Prostate gland (tissue), 2 donors: ENCODE results near the gene CREBRF. TPM values are rescaled to one million over a fixed set of nuclear protein-coding genes. Genes with fewer than 3 reads are reported as not detected.
"Not testable (repeated sequence)": the region's sequence is repeated elsewhere in the genome, so short reads cannot be mapped to it uniquely, and the experiment has no call there.

Source experiments
- DNase-seq: peaks from one replicate; pipeline ENCODE4 v3.0.0-alpha.2; 2019; ENCODE audit warnings: low spot score
- H3K27ac ChIP-seq, 2 donors: fragments of 200-600 bp; sonication (generic); 2 replicates each; pipeline ENCODE4 v1.5.1; 2017 to 2019
- H3K27me3 ChIP-seq: fragments of 200-600 bp; sonication (generic); replicated peaks from 2 replicates; pipeline ENCODE4 v1.5.1; 2019; ENCODE audit not compliant: insufficient read depth
- H3K36me3 ChIP-seq, 2 donors: fragments of 200-600 bp; sonication (generic); 1 replicate in 1 of 2; 2 replicates in 1 of 2; pipeline versions ENCODE4 v1.5.1 to v1.8.1; 2017 to 2019
- H3K4me1 ChIP-seq: fragments of 200-600 bp; sonication (generic); replicated peaks from 2 replicates; pipeline ENCODE4 v1.5.1; 2019
- H3K4me3 ChIP-seq, 2 donors: fragments of 200-600 bp; sonication (generic); 2 replicates each; pipeline ENCODE4 v1.5.1; 2017 to 2019
- H3K9me3 ChIP-seq: fragments of 200-600 bp; sonication (generic); 2 replicates; pipeline ENCODE4 v1.5.1; 2017
- POLR2A ChIP-seq: fragments of 450-650 bp; IDR thresholded peaks from one replicate; pipeline ENCODE4 v1.6.1; 2016; ENCODE audit warnings: antibody characterized with exemption, mild to moderate bottlenecking
- POLR2AphosphoS5 ChIP-seq: sonication (generic); formaldehyde crosslinking; IDR thresholded peaks from one replicate; pipeline ENCODE4 v1.6.1; 2017; ENCODE audit warnings: antibody characterized with exemption
- WGBS: methylation state at CpG from one replicate; pipeline ENCODE4 v1.1.5; 2018; 5-methylcytosine and 5-hydroxymethylcytosine counted together
- intact Hi-C: fragments of 100-400 bp; cut with DNase I; formaldehyde crosslinking; loops from one replicate; pipeline ENCODE4 v1.14.2; 2022
- total RNA-seq, 2 donors: library from RNA; depleted of rRNA; stranded (reverse); fragments of >200 nt; gene quantifications; one replicate each; pipeline ENCODE4 v1.1.0, GENCODE V29; 2016
- TF ChIP-seq, protein P1 (sequence below), 4 experiments: fragments of 200-600 bp in 2 of 4; fragments of 450-650 bp in 2 of 4; sonication (generic) in 2 of 4; IDR thresholded peaks; 1 replicate in 3 of 4; 2 replicates in 1 of 4; pipeline ENCODE4 v1.5.1; 2016 to 2019; ENCODE audit warnings: antibody characterized with exemption in 4 of 4, mild to moderate bottlenecking in 2 of 4, moderate library complexity in 2 of 4

Gene CREBRF
- total RNA-seq, 2 donors from 2014 or later = 21.5 to 52.3 TPM

DNA sequence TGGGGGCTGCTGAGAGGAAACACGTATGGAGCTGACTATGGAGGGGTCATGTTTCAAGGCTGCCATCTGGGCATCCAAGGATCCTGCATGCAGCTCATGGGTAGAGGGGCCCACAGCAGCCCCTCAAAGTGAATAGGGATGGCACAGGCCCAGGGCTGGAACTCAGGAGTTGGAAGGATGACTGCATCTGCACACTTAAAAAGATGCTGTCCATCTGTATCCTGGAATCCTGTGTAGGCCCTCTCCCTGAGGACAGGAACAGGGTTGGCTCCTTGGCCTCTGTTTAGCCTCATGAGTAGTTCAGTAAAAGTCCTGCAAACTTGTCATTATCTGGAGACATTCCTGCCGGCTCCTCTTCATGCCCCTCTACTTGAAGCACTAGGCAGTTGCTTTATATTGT lies 92.2 kb downstream of the CREBRF start:
- Histone ChIP-seq H3K9me3 (no peaks in the 10 kb centered on the region), H3K4me1 (no peaks in the 10 kb centered on the region), H3K27me3 (no peaks in the 10 kb centered on the region), H3K36me3 (no peaks in the 10 kb centered on the region), H3K27ac (no peak overlapping the region), H3K4me3 (no peak overlapping the region)
- DNase-seq = no peak
- 76% methylated on average over 2 of the region's 2 CpGs for WGBS
- intact Hi-C loops = no loop called here
- no peak for TF ChIP-seq POLR2A

DNA sequence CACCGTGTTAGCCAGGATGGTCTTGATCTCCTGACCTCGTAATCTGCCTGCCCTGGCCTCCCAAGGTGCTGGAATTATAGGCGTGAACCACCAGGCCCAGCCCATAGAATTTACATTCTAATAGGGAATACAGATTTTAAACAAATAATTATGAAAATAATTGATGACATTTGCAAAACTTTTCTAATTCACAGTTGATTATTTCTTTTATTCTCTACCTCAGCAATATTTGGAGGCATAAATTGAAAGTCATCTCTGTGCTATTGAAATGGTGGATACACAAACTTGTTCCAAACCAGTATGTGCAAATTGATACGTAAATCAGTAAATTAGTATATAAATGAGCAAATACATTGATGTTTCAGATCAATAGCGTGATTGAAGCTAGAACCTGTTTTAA lies 96.4 kb downstream of the CREBRF start:
- DNase-seq = no peak
- Histone ChIP-seq H3K4me1 (no peaks in the 10 kb centered on the region), H3K27ac (no peak overlapping the region), H3K27me3 (no peaks in the 10 kb centered on the region), H3K9me3 (no peaks in the 10 kb centered on the region), H3K4me3 (no peak overlapping the region), H3K36me3 (no peaks in the 10 kb centered on the region)
- no peak for TF ChIP-seq POLR2A
- TF ChIP-seq, protein P1, sequence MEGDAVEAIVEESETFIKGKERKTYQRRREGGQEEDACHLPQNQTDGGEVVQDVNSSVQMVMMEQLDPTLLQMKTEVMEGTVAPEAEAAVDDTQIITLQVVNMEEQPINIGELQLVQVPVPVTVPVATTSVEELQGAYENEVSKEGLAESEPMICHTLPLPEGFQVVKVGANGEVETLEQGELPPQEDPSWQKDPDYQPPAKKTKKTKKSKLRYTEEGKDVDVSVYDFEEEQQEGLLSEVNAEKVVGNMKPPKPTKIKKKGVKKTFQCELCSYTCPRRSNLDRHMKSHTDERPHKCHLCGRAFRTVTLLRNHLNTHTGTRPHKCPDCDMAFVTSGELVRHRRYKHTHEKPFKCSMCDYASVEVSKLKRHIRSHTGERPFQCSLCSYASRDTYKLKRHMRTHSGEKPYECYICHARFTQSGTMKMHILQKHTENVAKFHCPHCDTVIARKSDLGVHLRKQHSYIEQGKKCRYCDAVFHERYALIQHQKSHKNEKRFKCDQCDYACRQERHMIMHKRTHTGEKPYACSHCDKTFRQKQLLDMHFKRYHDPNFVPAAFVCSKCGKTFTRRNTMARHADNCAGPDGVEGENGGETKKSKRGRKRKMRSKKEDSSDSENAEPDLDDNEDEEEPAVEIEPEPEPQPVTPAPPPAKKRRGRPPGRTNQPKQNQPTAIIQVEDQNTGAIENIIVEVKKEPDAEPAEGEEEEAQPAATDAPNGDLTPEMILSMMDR (IDR thresholded peaks at IDR 0.05) = no peak
- TF ChIP-seq POLR2AphosphoS5 = no peak
- intact Hi-C loops = no loop called here
- 91% methylated on average over 5 of the region's 5 CpGs for WGBS

DNA sequence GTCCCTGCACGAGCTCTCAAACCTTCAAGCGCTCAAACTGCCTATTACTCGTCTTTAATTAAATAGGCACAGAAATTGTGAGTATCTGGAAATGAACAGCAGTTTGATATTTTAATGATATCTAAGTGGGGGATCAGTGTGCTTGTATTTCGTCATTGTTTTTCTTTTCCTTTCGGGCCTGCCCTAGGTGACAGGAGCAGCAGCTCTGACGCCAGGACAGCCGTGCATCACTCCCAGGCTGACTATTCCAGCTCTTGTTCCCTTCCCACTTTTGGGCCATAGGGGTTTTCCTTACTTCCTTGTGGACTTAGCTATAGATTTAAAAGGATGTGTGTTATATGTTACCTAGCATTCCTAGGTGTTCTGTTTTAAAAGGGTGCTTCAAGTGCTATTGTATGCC lies 97.7 kb downstream of the CREBRF start:
- no peaks in the 10 kb centered on the region for H3K36me3 ChIP-seq
- H3K27ac ChIP-seq = no peak overlapping the region
- no peaks in the 10 kb centered on the region for H3K4me1 ChIP-seq
- H3K4me3 ChIP-seq = no peak overlapping the region
- DNase-seq = no peak
- 80% methylated on average over 7 of the region's 7 CpGs for WGBS
- TF ChIP-seq POLR2A (no peak), POLR2AphosphoS5 (no peak)
- TF ChIP-seq, protein P1 (IDR thresholded peaks at IDR 0.05) = no peak
- no peaks in the 10 kb centered on the region for H3K27me3 ChIP-seq
- intact Hi-C loops = no loop called here
- H3K9me3 ChIP-seq = no peaks in the 10 kb centered on the region

DNA sequence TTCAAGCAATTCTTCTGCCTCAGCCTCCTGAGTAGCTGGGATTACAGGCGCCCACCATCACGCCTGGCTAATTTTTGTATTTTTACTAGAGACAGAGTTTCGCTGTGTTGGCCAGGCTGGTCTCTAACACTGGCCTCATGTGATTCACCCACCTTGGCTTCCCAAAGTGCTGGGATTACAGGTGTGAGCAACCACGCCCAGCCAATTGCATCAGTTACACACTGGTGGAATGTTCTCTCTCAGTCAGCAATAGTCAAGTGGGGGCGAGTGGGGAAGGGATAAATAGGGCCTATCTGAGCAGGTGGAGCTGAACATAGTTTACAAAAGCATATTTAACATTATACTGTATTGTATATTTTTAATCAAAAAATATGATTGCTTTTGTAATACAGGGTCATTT lies 98.5 kb downstream of the CREBRF start:
- H3K36me3 ChIP-seq, H3K27ac ChIP-seq, H3K27me3 ChIP-seq, H3K9me3 ChIP-seq, H3K4me3 ChIP-seq, DNase-seq, H3K4me1 ChIP-seq, intact Hi-C loops: not testable (repeated sequence)
- WGBS = 96% methylated on average over 5 of the region's 5 CpGs

DNA sequence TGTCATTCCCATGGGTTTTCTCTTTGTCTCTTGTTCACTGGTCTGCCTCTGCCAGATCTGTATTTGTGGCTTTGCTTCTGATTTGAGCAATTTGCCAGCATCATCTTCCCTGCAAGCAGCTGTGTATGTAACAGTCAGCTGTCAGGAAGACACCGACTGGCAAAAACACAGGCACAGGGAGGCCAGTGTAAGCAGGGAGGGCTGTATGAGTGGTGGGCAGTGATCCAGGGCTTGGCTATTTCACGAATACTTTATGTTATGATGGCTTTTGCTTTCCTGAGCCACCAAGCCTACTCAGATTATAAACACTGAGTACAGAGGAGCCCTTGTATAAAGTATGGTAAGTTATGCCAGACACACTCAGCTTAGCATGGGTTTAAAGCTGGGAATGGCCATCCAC lies 99.8 kb downstream of the CREBRF start:
- TF ChIP-seq, protein P1 (IDR thresholded peaks at IDR 0.05) = no peak
- no peak for TF ChIP-seq POLR2A
- no peak for TF ChIP-seq POLR2AphosphoS5
- H3K36me3 ChIP-seq = no peaks in the 10 kb centered on the region
- 66% methylated on average over 2 of the region's 2 CpGs for WGBS
- no peaks in the 10 kb centered on the region for H3K27me3 ChIP-seq
- H3K27ac ChIP-seq = no peak overlapping the region
- no peaks in the 10 kb centered on the region for H3K9me3 ChIP-seq
- no peak overlapping the region for H3K4me3 ChIP-seq
- intact Hi-C loops = no loop called here
- no peaks in the 10 kb centered on the region for H3K4me1 ChIP-seq
- no peak for DNase-seq

DNA sequence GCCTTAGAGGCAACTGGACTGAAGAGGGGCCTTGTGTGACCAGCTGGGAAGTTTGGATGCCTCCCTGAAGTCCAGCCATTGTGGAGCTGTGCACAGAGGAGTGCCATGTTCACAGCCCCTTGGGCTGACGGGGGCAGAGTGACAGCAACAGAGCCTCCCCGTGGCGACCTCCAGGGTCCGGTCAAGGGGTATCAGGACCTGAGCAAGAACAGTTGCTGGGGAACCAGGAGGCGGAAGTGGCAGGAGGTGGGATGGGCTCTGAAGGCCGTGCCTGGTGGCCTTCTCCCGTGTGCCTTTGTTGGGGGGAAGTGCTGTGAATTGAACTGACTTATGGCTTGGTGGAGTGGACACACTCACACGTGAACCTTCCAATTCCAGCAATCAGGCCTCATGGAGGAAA lies 102.2 kb downstream of the CREBRF start:
- WGBS = 73% methylated on average over 8 of the region's 8 CpGs
- no peaks in the 10 kb centered on the region for H3K36me3 ChIP-seq
- H3K9me3 ChIP-seq = no peaks in the 10 kb centered on the region
- H3K4me3 ChIP-seq = no peak overlapping the region
- no peaks in the 10 kb centered on the region for H3K4me1 ChIP-seq
- TF ChIP-seq POLR2A (no peak), POLR2AphosphoS5 (no peak)
- TF ChIP-seq, protein P1 (IDR thresholded peaks at IDR 0.05) = no peak
- intact Hi-C loops = no loop called here
- H3K27me3 ChIP-seq = no peaks in the 10 kb centered on the region
- DNase-seq = no peak
- H3K27ac ChIP-seq = no peak overlapping the region
